ENCODE data around the gene ZNF512B.
"Not testable (repeated sequence)": the region's sequence is repeated elsewhere in the genome, so short reads cannot be mapped to it uniquely, and the experiment has no call there.

The ZNF512B gene

DNA sequence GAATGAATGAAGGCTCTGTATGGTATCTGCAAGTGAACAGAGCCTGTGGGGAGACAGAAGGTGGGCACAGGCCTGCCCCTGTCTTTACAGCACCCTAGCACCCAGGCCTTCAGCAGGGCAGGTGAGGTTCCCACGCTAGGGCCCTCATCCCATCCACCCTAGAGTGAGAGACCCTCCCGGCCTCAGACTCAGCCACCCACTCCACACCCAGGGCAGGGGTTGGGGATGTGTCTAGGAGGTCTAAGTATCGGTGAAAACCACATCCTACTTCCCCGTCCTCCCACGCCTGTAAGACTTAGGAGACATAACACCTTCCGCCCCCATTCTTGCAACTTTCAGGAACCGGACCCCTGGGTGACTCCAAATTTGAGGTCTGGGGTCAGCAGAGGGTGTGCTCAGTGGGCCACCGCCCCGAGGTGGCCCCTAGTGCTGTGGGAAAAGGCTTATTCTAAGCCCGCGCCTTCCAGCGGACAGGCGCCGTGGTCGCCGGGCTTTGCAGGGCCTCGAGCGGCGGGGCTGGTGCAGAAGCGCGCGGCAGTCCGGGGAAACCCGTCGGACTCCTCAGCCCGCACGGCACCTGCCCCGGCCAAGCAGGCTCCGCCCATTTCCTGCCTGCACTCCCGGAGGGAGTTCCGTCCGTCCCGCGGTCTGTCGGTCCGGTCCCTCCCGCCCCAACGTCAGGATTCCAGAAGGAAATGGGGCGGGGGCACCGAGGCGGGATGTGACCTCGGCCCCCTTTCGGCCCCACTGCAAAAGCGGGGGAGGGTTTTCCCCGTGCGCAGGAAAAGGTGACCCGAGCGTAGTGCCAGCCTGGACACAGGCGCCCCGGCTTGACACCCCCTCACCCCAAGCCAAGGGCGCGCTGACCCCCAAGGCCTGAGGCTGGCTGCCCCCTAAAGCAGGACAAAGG lies 8.8 kb upstream of the ZNF512B start:
- peak in 8 of 56 donors; percentile 9 to 41 (median 32) for DNase-seq

DNA sequence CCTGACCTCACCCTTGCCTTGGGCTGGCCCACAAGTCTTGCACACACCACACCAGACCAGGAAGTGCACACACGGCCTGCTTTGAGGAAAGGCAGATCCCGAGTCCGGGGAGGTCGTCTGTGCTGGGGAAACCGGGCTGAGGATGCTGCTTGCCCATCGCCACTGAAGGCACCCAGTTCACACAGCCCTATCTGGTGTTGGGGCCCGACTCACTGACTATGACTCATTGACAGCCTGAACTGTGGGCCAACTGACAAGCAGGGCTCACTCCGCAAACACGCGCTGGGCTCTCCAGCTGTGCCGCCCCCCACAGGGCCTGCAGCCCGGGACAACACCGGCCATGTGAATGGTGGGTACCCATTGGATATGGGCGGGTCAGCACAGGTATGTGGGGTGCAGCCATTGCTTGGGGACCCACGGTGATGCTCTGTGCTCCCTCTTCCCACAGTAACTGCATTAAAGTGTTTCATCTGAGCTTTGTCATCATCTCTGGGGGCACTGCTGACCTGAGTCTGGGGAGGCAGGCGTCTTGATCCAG lies 8.1 kb upstream of the ZNF512B start:
- DNase-seq: no peak

DNA sequence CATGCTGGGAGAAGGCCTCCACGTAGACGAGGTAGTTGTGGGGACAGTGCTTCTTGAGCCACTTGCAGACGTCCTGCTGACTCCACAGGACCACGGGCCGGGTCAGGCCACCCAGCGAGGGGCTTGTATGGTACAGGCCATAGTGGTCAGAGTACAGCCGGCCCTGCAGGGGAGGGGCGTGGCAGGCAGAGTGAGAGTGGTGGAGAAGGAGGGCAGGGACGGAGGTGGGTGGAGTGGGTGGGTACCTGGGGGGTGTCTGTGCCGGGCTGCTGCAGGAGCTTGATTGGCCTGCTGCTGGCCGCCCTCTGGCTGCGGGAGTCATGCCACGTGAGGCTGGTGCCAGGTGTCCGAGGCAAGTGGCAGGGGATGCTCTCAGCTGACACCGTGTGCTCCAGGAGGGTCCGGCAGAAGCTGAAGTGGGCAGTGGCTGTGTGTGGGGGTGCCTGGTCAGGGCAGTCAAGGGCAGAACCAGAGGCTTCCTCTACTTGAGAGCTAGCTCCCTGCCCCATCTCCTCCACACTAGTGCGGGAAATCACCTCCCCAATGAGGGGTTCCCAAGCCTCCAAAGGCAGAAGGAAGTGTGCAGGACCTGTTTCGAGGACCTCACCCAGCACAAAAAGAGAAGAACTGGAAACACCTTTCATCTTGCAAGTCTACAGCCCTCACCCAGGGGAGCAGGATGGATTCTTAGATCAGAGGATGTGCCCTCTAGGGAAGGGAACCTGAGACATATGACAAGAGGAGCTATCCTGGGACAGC lies 7.4 kb upstream of the ZNF512B start:
- DNase-seq: no peak

DNA sequence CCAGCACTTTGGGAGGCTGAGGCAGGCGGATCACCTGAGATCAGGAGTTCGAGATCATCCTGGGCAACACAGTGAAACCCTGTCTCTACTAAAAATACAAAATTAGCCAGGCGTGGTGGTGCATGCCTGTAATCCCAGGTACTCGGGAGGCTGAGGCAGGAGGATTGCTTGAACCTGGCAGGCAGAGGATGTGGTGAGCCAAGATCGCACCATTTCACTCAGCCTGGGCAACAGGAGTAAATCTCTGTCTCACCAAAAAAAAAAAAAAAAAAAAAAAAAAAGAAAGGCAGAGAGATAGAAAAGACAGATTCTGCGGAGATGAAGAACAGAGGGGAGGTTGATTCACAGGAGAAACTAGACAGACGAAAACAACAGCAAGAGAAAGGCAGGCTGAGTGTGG lies 6.8 kb upstream of the ZNF512B start:
- not testable (repeated sequence) for DNase-seq

DNA sequence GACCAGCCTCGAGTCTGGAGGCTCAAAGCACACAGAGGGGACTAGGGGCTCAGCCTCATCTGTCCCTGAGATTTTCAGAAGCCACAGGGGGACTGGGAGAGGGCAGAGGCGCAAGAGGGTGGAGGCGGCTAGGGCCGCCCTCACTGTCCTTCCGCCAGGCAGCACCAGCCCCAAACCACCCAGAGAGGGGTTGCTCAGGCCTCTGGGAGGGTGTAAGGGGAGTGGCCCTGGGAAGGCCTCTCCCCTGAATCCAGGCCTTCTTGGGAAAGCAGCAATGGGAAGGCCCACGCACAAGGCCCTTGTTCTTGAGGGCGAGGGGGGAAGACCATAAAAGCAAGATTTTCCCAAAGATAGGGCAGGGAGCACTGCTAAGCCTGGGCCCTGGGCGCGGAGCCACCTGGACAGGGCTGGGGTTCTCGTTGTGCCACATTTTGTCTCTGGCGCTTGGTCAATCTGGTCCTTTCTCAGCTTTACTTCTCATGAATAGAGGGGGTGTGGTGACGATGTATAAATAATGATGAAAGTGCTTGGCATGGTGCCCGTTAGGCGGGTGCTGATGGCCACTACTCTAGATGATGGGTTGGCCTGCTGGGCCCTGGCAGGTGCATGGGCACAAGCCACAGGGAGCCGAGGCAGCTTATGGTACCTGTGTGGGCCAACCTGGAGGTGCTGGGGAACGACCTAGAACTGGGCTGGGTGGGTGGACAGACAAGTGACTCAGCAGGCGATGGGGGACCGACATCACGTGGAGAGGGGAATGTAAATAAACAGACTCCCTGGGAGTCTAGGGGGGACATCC lies 4.9 kb upstream of the ZNF512B start:
- peak in 3 of 56 donors; percentile 22 to 41 (median 36) for DNase-seq

DNA sequence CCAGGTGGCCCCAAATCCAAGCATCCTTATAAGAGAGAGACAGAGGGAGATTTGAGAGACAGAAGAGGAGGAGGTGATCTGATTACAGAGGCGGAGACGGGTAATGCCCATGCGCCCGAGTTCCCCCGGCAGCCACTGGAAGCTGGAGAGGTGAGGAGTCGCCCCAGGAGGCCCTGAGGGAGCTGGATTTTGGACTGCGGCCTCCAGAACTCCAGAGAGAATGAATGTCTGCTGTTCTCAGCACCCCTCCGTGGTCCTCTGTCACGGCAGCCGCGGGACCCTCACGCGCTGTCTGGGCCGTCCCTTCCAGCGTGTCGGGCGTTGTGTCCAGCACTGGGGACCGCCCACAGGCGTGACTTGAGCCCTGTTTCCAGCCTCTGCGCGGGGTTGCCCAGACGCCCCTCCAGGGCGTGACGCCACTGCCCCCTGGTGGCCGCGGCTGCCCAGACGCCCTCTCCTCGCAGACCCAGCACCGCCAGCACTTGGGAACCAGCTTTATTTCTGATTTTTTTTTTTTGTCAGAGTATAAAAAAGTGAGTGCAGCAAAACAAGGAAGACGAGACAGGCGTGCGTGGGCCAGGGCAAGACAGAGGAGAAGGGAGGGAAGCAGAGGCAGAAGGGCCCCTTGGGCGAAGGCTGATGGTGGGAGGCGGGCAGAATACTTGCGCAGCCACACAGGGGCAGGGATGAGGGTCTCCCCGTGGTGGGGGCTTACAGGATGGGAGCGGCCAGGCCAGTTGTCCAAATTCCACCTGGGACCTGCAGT lies 4.1 kb upstream of the ZNF512B start:
- peak in 54 of 56 donors; percentile 29 to 90 (median 70) for DNase-seq

DNA sequence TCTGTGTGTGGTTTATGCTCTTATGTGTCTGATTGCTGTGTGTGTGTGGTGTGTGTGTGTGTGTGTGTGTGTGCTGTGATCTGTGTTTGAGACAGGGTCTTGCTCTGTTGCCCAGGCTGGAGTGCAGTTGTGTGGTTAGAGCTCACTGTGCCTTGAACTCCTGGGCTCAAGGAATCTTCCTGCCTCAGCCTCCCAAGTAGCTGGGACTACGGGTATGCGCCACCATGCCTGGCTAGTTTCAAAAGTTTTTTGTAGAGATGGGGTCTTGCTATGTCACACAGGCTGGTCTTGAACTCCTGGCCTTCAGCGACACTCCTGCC lies 3.4 kb upstream of the ZNF512B start:
- no peak for DNase-seq

DNA sequence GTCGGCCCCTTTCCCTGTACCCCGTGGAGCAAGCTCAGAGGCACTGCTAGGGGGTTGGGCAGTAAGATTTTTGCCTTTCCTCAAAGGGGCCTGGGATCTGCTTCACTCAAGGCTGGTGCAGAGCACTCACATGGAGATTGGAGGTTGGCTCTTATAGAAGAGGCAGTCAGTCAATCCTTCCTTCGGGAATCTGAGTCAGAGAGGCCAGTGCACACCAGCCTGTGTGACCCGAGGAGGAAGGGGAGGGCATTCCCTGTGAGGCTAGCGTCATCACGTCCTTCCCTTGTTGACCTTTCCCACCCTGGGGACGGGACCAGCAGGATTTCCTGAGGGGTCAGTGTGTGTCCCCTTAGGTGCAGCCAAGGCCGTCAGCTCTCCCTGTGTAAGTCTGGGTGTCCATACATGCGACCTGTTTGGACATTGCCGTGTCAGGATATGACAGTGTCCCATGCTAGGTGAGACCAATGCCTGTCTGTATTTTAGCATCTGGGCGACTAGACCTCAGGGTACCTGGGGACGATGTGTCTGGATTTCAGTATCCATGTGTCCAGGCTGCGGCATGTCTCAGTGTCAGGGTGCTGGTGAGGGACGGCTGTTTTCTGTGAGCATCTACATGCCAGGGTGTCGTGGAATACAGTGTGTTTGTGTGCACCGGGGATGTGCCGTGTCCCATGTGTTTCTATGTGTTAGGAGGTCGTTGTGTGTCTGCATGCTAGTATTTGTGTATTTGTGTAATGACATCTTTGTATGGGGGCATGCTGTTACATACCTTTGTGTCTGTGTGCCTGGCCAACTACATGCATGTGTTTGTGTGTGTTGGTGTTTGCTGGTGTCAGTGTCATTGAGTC lies 2.8 kb upstream of the ZNF512B start:
- no peak for DNase-seq

DNA sequence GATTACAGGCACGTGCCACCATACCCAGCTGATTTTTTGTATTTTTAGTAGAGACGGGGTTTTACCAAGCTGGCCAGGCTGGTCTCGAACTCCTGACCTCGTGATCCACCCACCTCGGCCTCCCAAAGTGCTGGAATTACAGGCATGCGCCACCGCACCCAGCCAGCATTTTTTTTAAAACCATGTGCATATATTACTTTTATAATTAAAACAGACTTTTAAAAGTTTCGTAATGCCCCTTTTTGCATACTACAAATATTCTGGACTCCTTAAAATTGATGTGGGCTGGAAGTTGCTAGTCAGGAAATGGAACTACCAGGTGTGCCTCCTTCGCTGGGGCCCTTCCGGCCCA lies 2.2 kb upstream of the ZNF512B start:
- DNase-seq: not testable (repeated sequence)

DNA sequence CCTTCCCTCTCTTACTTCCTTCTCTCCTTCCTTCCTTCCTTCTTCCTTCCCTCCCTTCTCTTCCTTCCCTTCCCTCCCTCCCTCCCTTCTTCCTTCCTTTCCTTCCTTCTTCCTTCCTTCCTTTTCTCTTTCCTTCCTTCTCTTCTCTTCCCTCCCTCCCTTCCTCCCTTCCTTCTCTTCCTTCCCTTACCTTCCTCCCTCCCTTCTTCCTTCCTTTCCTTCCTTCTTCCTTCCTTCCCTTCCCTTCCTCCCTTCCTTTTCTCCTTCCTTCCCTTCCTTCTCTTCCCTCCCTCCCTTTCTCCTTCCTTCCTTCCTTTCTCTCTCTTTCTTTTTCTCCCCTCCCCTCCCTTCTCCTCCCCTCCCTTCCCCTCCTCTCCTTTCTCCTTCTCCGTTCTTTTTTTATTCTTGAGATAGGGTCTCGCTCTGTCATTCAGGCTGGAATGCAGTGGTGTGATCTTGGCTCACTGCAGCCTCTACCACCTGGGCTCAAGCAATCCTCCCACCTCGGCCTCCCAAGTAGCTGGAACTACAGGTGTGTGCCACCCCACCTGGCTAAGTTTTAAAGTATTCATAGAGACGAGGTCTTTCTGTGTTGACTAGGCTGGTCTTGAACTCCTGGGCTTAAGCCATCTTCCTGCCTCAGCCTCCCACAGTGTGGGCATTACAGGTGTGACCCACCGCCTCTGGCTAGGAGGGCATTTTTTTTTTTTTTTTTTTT lies 1.1 kb upstream of the ZNF512B start:
- no peak for DNase-seq

DNA sequence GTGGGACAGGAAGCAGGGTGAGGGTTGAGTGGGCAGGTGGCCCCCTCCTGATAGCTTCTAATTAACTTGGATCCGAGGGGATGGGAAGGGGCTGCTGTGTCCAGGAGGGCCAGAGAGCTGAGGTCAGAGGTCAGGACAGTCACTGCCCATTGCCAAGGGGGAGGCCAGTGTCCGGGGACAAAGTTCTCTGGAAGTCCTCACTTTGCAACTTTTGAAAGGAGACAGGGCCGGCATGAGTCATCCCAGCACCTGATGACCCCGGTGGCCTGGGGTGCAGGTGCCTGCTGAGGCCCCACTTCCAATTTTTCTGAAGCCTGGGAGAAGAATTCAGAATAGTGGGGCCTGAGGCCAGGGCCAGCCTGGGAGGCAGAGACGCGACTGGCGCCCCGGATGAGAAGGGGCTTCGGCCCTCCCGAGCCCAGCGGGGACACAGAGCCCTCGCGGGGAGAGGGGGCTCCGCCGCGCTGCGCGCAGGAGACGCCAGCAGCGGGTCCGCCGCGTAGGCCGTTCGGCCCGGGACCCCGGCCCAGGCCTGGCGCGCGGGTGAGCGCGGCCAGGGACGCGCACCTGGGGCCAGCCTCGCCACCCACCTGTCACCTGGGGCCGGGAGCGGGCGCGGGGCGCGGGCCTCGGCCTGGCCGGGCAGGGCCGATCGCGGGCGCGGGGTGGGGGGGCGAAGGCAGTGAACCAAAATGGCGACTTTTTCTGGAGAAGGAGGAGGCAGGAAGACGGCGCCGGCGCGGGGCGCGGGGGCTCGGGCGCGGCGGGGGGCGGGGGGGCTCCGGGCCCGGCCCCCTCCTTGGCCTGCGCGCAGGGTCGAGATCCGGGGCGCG lies 586 bp downstream of the ZNF512B start:
- peak in 1 of 56 donors; percentile 44 for DNase-seq

DNA sequence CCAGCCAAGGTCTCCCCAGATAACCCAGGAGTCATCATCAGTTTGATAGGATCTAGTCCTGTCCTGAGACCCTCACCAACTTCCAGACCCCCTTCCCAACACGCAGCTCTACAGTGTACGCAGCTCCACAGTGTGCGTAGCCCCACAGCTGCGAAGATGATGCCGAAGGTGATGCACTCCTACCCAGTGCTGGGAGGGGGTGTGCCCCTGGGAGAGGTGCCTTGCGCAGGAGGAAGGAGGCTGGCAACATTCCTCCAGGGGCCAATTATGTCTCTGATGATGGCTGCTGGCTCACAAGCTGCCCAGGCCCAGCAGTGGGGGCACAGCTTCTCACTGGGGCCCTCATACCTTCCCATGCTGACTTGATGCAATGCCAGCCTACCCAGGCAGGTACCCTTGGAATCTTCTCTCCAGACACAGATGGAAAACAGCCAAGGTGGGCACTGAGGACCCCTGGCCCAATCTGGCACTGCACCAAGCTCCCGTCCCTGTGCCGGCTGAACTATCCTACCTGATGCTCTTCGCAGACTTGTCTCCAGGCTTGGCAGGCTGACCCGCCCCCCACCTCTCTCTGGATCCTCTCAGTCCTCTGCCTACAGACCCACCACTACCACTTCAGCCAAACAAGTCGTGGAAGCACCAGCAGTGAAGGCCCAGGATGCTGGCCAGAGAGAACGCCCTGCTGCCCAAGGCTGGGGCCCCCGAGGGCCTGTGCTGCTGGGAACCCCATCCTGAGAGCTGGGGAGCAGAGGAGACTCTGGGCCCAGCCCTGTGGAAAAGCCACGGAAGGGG lies 1.4 kb downstream of the ZNF512B start:
- DNase-seq: no peak

DNA sequence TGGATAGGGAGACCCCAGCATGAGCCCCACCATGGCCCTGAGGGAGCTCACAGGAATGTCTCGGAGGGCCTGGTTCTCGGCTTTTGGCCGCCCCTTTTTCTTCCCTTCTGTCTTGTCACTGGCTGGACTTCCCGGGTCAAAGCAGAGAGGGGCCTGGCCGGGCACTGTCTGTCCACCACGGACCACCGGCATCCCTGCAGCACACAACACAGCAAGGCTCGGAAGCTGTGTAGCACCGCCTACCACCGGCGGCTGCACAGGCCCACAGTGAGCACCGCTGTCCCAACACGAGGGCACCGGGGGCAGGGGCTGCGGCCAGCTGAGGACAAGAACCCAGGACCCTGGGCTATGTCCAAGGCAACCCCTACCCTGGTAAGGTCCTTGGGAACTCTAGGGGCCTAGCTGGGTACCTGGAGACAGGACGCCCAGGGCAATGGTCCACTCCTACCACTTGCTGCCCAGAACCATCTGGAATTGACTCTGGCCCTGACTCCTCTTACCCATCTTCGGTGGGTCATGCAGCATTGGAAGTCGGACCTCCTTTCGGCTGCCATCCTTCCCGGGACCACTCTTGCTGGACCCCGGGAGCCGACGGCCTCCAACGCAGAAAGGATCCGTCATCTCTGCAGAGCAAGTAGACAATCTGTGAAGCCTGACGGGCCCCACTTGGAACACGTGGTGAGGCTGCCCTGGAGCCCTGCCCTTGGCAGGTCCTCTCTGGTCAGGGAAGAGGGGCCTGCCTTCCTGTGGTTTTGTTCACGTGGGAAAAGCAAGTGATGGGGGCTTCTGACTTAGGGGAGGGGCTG lies 2.2 kb downstream of the ZNF512B start:
- no peak for DNase-seq

DNA sequence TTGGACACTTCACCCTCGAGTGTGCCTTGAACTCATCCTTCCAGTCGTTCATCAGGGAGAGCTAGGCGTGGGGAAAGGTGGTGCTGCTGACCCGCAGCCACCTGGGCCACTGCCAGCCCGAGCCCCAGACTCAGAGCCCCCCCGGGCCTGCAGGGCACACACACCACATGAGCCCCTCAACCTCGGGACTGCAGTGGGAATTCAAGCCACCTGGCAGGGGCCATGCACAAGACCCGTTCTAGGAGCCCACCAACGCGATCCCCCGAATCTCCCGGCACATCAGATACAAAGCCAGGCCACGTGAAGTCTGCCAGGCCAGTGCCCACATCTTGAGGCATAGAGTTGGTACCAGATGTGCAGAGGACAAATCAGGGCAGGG lies 2.8 kb downstream of the ZNF512B start:
- DNase-seq: no peak

DNA sequence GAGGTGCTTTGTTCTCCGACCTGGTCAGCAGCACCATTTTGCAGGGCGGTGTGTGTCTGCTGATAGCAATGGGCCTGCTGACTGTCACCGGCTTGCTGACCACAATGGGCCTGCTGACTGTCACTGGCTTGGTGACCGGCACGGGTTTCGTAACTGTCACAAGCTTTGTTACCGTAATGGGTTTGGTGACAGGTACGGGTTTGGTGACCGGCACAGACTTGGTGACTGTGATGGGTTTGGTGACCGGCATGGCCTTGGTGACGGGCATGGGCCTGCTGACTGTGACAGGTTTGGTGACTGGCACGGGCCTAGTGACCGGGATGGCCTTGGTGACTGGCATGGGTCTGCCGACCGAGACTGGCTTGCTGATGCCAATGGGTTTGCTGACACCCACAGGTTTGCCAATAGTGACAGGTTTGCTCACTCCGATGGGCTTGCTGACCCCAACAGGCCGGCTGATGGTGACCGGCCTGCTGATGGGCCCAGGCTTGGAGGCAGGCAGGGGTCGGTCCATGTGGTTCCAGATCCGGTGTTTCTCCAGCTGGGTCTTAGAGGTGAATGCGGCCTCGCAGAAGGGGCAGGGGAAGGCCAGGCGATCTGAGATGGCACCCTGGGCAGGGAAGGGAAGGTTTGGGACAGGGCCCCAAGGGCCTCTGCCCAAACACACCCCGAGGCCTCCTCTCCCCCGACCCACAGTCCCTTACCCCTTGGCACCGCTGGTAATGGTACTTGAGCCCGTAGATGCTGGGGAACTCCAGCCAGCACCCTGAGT lies 3.4 kb downstream of the ZNF512B start:
- DNase-seq: no peak

DNA sequence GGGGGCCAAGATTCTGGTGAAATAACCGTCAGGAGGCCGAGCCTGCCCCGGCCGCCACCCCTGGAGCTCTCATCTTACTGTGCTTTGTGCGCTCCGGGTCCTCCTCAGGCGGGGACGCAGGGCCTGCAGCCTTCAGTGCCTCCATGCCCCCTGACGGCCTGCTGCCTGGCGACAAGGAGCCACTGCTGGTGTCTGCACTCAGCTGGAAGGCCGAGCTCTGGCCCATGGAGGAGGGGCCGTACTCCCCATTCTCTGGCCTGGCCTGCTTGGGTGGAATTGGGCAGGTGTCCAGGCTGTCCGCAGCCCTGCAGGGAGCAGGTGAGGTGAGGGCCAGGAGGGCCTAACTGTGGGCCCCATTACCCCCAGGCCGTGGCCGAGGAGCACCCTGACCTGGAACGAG lies 5.3 kb downstream of the ZNF512B start:
- no peak for DNase-seq

All from amygdala (tissue), 56 donors.